A549 (cell line): ENCODE data around the gene SLC40A1. TPM values are rescaled to one million over a fixed set of nuclear protein-coding genes. Genes with fewer than 3 reads are reported as not detected.

ENCODE experiments used
- ATAC-seq, 2 experiments: fragments of 200-7000 bp in 1 of 2; fragments of >200 bp in 1 of 2; cut with Nextera tagmentation in 1 of 2; cut with Tn5 transposase in 1 of 2; 3 replicates each; pipeline versions ENCODE4 v1.8.0 to v1.9.1; 2018 to 2020; ENCODE audit warnings: mild to moderate bottlenecking in 1 of 2, moderate library complexity in 1 of 2
- CTCF ChIA-PET: fragments of 300-600 bp; sonication (Branson Sonifier 250); formaldehyde crosslinking; extraction: SDS; loops from one replicate; lab custom pipeline; 2021; ENCODE audit warnings: antibody characterized with exemption, inconsistent platforms; lab: Yijun Ruan, JAX
- POLR2A ChIA-PET: fragments of 350-600 bp; formaldehyde crosslinking; extraction: SDS; loops from one replicate; lab custom pipeline; 2021; ENCODE audit warnings: antibody characterized with exemption, inconsistent platforms; lab: Yijun Ruan, JAX
- DNase-seq, 2 experiments: peaks; one replicate each; pipeline versions ENCODE4 v3.0.0 to v3.0.0-alpha.2; 2011 to 2016; ENCODE audit warnings: low read depth in 1 of 2, low spot score in 1 of 2
- FAIRE-seq: peaks from 2 replicates; lab custom pipeline; 2011; peaks lifted over from hg19 to GRCh38; lab: Jason Lieb, UNC
- H3K27ac ChIP-seq, 2 experiments: fragments of >200 bp; sonication (Bioruptor Twin); formaldehyde crosslinking; 3 replicates each; pipeline ENCODE4 v1.5.1; 2016 to 2017
- H3K4me1 ChIP-seq: fragments of >200 bp; sonication (Bioruptor Twin); formaldehyde crosslinking; 3 replicates; pipeline ENCODE4 v1.6.1; 2016
- H3K4me2 ChIP-seq: fragments of >200 bp; sonication (Bioruptor Twin); formaldehyde crosslinking; 3 replicates; pipeline ENCODE4 v1.6.1; 2016
- H3K4me3 ChIP-seq: fragments of >200 bp; sonication (Bioruptor Twin); formaldehyde crosslinking; 3 replicates; pipeline ENCODE4 v1.5.1; 2016
- H3K9me3 ChIP-seq: fragments of >200 bp; sonication (Bioruptor Twin); formaldehyde crosslinking; 3 replicates; pipeline ENCODE4 v1.6.1; 2016
- BCL3 ChIP-seq: fragments of >200 bp; sonication (Bioruptor Twin); formaldehyde crosslinking; IDR thresholded peaks from 3 replicates; pipeline ENCODE4 v1.6.1; 2016
- CEBPB ChIP-seq, 2 experiments: fragments of >200 bp in 1 of 2; sonication (Bioruptor Twin) in 1 of 2; formaldehyde crosslinking in 1 of 2; IDR thresholded peaks; 2 replicates each; pipeline ENCODE4 v1.6.1; 2012 to 2016
- CHD2 ChIP-seq: fragments of 150-350 bp; IDR thresholded peaks from 2 replicates; pipeline ENCODE4 v1.6.1; 2014; ENCODE audit warnings: low read length; ENCODE audit not compliant: partially characterized antibody
- CHD4 ChIP-seq: fragments of 200-600 bp; sonication (generic); IDR thresholded peaks from 2 replicates; pipeline ENCODE4 v1.6.1; 2016; ENCODE audit warnings: antibody characterized with exemption, mild to moderate bottlenecking, borderline replicate concordance
- EHF ChIP-seq: fragments of 250-450 bp; sonication (Bioruptor Pico); IDR thresholded peaks from 2 replicates; pipeline ENCODE4 v1.5.0; 2020; ENCODE audit warnings: mild to moderate bottlenecking
- ELK1 ChIP-seq: fragments of 150-350 bp; IDR thresholded peaks from 2 replicates; pipeline ENCODE4 v1.6.1; 2014; ENCODE audit warnings: low read depth, mild to moderate bottlenecking, low read length
- HES2 ChIP-seq: fragments of >200 bp; sonication (Bioruptor Twin); formaldehyde crosslinking; IDR thresholded peaks from 2 replicates; pipeline ENCODE4 v1.6.1; 2016
- HMGXB4 ChIP-seq: fragments of 250-450 bp; sonication (Bioruptor Pico); IDR thresholded peaks from 2 replicates; pipeline ENCODE4 v1.5.0; 2021; ENCODE audit warnings: mild to moderate bottlenecking, moderate library complexity, borderline replicate concordance
- HOXA7 ChIP-seq: fragments of 250-450 bp; sonication (Bioruptor Pico); IDR thresholded peaks from 2 replicates; pipeline ENCODE4 v1.5.0; 2020; ENCODE audit warnings: mild to moderate bottlenecking, moderate library complexity
- HOXB13 ChIP-seq: fragments of 250-450 bp; sonication (Bioruptor Pico); IDR thresholded peaks from 2 replicates; pipeline ENCODE4 v1.5.0; 2020; ENCODE audit warnings: low read depth, mild to moderate bottlenecking, moderate library complexity
- JUNB ChIP-seq: fragments of >200 bp; sonication (Bioruptor Twin); formaldehyde crosslinking; IDR thresholded peaks from 2 replicates; pipeline ENCODE4 v1.6.1; 2016
- MAFK ChIP-seq: fragments of 450-650 bp; IDR thresholded peaks from 2 replicates; pipeline ENCODE4 v1.6.1; 2014; ENCODE audit not compliant: partially characterized antibody
- MAX ChIP-seq: IDR thresholded peaks from 2 replicates; pipeline ENCODE4 v1.6.1; 2012
- MAZ ChIP-seq: fragments of 150-350 bp; IDR thresholded peaks from 2 replicates; pipeline ENCODE4 v1.6.1; 2014; ENCODE audit warnings: antibody characterized with exemption, low read depth, low read length, borderline replicate concordance
- MYC ChIP-seq: IDR thresholded peaks from 2 replicates; pipeline ENCODE4 v1.6.1; 2012; ENCODE audit warnings: mild to moderate bottlenecking, inconsistent platforms, low read length, improper control_type of control experiment, borderline replicate concordance
- NFE2L2 ChIP-seq: fragments of 150-350 bp; conservative IDR thresholded peaks from 2 replicates; pipeline ENCODE4 v1.6.1; 2014; ENCODE audit warnings: low read length
- NPAS2 ChIP-seq: fragments of 250-450 bp; sonication (Bioruptor Pico); IDR thresholded peaks from 2 replicates; pipeline ENCODE4 v1.8.0; 2022; ENCODE audit warnings: mild to moderate bottlenecking, moderate library complexity, borderline replicate concordance
- NR3C1 ChIP-seq: fragments of >200 bp; sonication (Bioruptor Twin); formaldehyde crosslinking; IDR thresholded peaks from 3 replicates; pipeline ENCODE4 v1.6.1; 2017
- PBX3 ChIP-seq: IDR thresholded peaks from 2 replicates; pipeline ENCODE4 v1.6.1; 2012
- PHF8 ChIP-seq: fragments of 200-600 bp; sonication (generic); IDR thresholded peaks from 2 replicates; pipeline ENCODE4 v1.6.1; 2016; ENCODE audit warnings: low read depth, mild to moderate bottlenecking, antibody characterized with exemption, moderate library complexity, borderline replicate concordance
- POLR2AphosphoS2 ChIP-seq: conservative IDR thresholded peaks from 2 replicates; pipeline ENCODE4 v1.6.1; 2012; ENCODE audit warnings: low read length, improper control_type of control experiment, inconsistent platforms
- RCOR1 ChIP-seq: fragments of 150-350 bp; IDR thresholded peaks from 2 replicates; pipeline ENCODE4 v1.6.1; 2014; ENCODE audit warnings: antibody characterized with exemption, low read length, low read depth
- REST ChIP-seq: fragments of 200-600 bp; sonication (generic); IDR thresholded peaks from 2 replicates; pipeline ENCODE4 v1.6.1; 2016; ENCODE audit warnings: antibody characterized with exemption, mild to moderate bottlenecking, moderate library complexity
- RFX5 ChIP-seq: fragments of 450-650 bp; IDR thresholded peaks from 2 replicates; pipeline ENCODE4 v1.7.1; 2014; ENCODE audit warnings: antibody characterized with exemption, mild to moderate bottlenecking, moderate library complexity
- SMC3 ChIP-seq: fragments of >200 bp; sonication (Bioruptor Twin); formaldehyde crosslinking; IDR thresholded peaks from 3 replicates; pipeline ENCODE4 v1.6.1; 2018; ENCODE audit warnings: inconsistent platforms
- SREBF2 ChIP-seq: fragments of 450-650 bp; IDR thresholded peaks from 2 replicates; pipeline ENCODE4 v1.6.1; 2014; ENCODE audit warnings: mild to moderate bottlenecking, moderate library complexity
- USF2 ChIP-seq: fragments of 450-650 bp; IDR thresholded peaks from 2 replicates; pipeline ENCODE4 v1.6.1; 2014; ENCODE audit warnings: antibody characterized with exemption
- ZFP36 ChIP-seq: fragments of 450-650 bp; IDR thresholded peaks from 2 replicates; pipeline ENCODE4 v1.6.1; 2014; ENCODE audit warnings: borderline replicate concordance; ENCODE audit not compliant: partially characterized antibody
- ZSCAN20 ChIP-seq: fragments of 250-450 bp; sonication (Bioruptor Pico); IDR thresholded peaks from 2 replicates; pipeline ENCODE4 v1.8.0; 2022; ENCODE audit warnings: mild to moderate bottlenecking, moderate library complexity
- WGBS: methylation state at CpG from one replicate; pipeline ENCODE4 v1.1.6; 2017; ENCODE audit errors: missing lambda C conversion rate; 5-methylcytosine and 5-hydroxymethylcytosine counted together
- polyA minus RNA-seq: library from RNA; depleted of rRNA, polyadenylated mRNA; stranded (reverse); fragments of >200 nt; gene quantifications from 2 replicates; pipeline ENCODE4 v1.2.3, GENCODE V29; 2011; rRNA and poly(A)+ RNA removed
- polyA plus RNA-seq, 4 experiments: library from polyadenylated mRNA; depleted of rRNA in 3 of 4; stranded (reverse); fragments of >200 nt; fragmentation: RNase III in 1 of 4; extraction: RNeasy Plus Mini Kit Qiagen cat#74134 plus additional on column Dnase treatment in 1 of 4; gene quantifications; 2 replicates in 3 of 4; 3 replicates in 1 of 4; pipeline ENCODE4 v1.2.3, GENCODE V29; 2011 to 2017

SLC40A1 gene
- 12.3 and 25.0 TPM in 2 replicates for polyA plus RNA-seq (2011; rRNA removed)
- 2.7 and 3.7 TPM in 2 replicates for polyA plus RNA-seq (2012; cell fraction: cytosol; rRNA removed)
- 0.97 and 1.7 TPM in 2 replicates for polyA plus RNA-seq (2012; cell fraction: nucleus; rRNA removed)
- 6.8 to 9.2 TPM (median 8.2 TPM) in 3 replicates for polyA plus RNA-seq (2017; fragmentation: RNase III; extraction: RNeasy Plus Mini Kit Qiagen cat#74134 plus additional on column Dnase treatment)
- polyA minus RNA-seq, result 17.9 and 22.3 TPM in 2 replicates

- ATAC-seq, result peak; percentile 96 to 97
- peak within 1 kb of the TSS; percentile 94 for H3K4me2 ChIP-seq
- H3K4me3 ChIP-seq, result peak within 1 kb of the TSS; percentile 63
- H3K4me1 ChIP-seq, result peaks cover 41% of the 10 kb centered on the region
- FAIRE-seq, result no peak
- CTCF ChIA-PET, result interaction anchor here (0.9 to 1.5 kb wide), 6 partner anchors 22 to 115 kb away, joined by 3 to 6 read pairs (median 4); no protein-coding TSS in a partner anchor
- WGBS, result 4% methylated on average over 33 of the region's 78 CpGs
- POLR2A ChIA-PET, result interaction anchor here (0.6 to 1.9 kb wide), 38 partner anchors 8 to 182 kb away, joined by 3 to 48 read pairs (median 5); partner anchors contain the start of genes OSGEPL1 and WDR75
- peak within 1 kb of the TSS; percentile 77 to 96 for H3K27ac ChIP-seq
- H3K9me3 ChIP-seq, result no peaks in the 10 kb centered on the region
- peak; percentile 51 to 80 for DNase-seq
- TF ChIP-seq MYC (no peak), PHF8 (peak; percentile 87; the same call in 1 of the 2 replicates), JUNB (no peak), HOXB13 (CRISPR knock-in tag) (no peak), HMGXB4 (CRISPR knock-in tag) (no peak), ELK1 (no peak), HES2 (no peak), RFX5 (no peak), MAFK (no peak), ZFP36 (no peak), MAZ (no peak), USF2 (no peak), CEBPB (IDR thresholded peaks at IDR 0.05) (no peak), HOXA7 (CRISPR knock-in tag) (no peak), REST (no peak), RCOR1 (no peak), POLR2AphosphoS2 (no peak), NR3C1 (no peak), PBX3 (no peak), NFE2L2 (no peak), CHD2 (no peak), CHD4 (no peak), EHF (CRISPR knock-in tag) (no peak), SMC3 (no peak), ZSCAN20 (CRISPR knock-in tag) (no peak), BCL3 (peak; percentile 81), SREBF2 (no peak), NPAS2 (no peak), MAX (peak; percentile 56)
These were observed at the start of gene SLC40A1 for GRCh38 chr2:189580658-189581353. TSS of gene SLC40A1 (minus strand) at chr2:189580786. CDS start at chr2:189580460, 326 bp downstream.
